ENCODE data around the gene PCDH15. TPM values are rescaled to one million over a fixed set of nuclear protein-coding genes. Genes with fewer than 3 reads are reported as not detected.

PCDH15 gene
- total RNA-seq = 17.4 and 21.7 TPM in 2 replicates
- long read RNA-seq, partial matches to known transcripts = 24 of 41 reads
- long read RNA-seq, other reads (novel, unspliced or antisense) = 17 of 41 reads

DNA sequence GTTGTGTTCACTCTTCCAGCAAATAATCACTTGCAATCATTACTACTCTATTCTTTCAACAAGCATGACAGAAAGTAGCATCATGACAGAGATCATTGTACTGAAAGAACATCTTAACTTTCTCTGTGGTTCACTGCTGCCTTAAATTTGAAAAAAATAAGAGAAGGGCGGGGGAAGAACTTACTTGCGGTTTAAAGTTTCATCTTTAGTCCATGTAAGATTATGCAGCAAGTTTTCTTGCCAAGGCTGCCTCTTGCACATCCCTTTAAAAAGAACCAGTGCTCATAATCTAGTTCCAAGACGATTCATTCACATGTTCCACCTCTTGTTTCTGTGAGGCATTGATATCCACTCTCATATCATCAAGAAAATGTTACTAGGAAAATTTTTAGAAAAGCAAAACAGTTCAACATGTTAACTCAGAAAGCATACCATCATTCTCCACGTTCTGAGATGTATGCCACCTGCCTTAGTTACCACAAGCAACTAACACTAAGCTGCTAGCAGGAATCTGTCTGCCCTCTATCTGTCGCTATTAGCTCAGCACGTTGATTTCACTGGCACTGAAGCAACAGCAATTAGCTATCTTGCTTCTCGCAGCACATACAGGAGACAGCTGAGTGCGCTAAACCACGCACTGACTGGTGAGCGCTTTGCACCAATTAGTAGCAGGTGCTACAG lies at the start of gene PCDH15:
Gene PCDH15, minus strand, starts transcription at position 491 of the 681 bp plus-strand sequence. CDS start 136,969 bp downstream, outside the sequence.
- peak; percentile 21 for DNase-seq (ENCODE audit: low read depth, low spot score)
- H3K36me3 Mint-ChIP-seq (ENCODE audit: low read depth) = no peaks in the 10 kb centered on the region
- H3K4me3 Mint-ChIP-seq = peak within 1 kb of the TSS; percentile 88
- peak within 1 kb of the TSS; percentile 58 for H3K27ac Mint-ChIP-seq (ENCODE audit: unreplicated experiment)
- no peaks in the 10 kb centered on the region for H3K27me3 Mint-ChIP-seq (ENCODE audit: low read depth)
- H3K9me3 Mint-ChIP-seq = no peaks in the 10 kb centered on the region
- peaks cover 49% of the 10 kb centered on the region for H3K4me1 Mint-ChIP-seq
- TF ChIP-seq CTCF (conservative IDR thresholded peaks at IDR 0.05) = peak; percentile 56

- H3K4me3 Mint-ChIP-seq = no peak overlapping the region
- no peaks in the 10 kb centered on the region for H3K4me1 Mint-ChIP-seq
- H3K36me3 Mint-ChIP-seq (ENCODE audit: low read depth) = no peaks in the 10 kb centered on the region
- no peak for DNase-seq (ENCODE audit: low read depth, low spot score)
- H3K27ac Mint-ChIP-seq (ENCODE audit: unreplicated experiment) = no peak overlapping the region
- H3K9me3 Mint-ChIP-seq = no peaks in the 10 kb centered on the region
- no peaks in the 10 kb centered on the region for H3K27me3 Mint-ChIP-seq (ENCODE audit: low read depth)
- no peak for TF ChIP-seq CTCF (conservative IDR thresholded peaks at IDR 0.05)
Observed at GRCh38 chr10:54843932-54844331, 42.9 kb upstream of the PCDH15 start.

- H3K27me3 Mint-ChIP-seq (ENCODE audit: low read depth) = no peaks in the 10 kb centered on the region
- no peak for DNase-seq (ENCODE audit: low read depth, low spot score)
- no peaks in the 10 kb centered on the region for H3K36me3 Mint-ChIP-seq (ENCODE audit: low read depth)
- no peak for TF ChIP-seq CTCF (conservative IDR thresholded peaks at IDR 0.05)
- no peaks in the 10 kb centered on the region for H3K9me3 Mint-ChIP-seq
- no peak overlapping the region for H3K4me3 Mint-ChIP-seq
- no peaks in the 10 kb centered on the region for H3K4me1 Mint-ChIP-seq
- H3K27ac Mint-ChIP-seq (ENCODE audit: unreplicated experiment) = no peak overlapping the region
Observed at GRCh38 chr10:54843085-54843646, 42.1 kb upstream of the PCDH15 start.

- no peak for TF ChIP-seq CTCF (conservative IDR thresholded peaks at IDR 0.05)
- DNase-seq (ENCODE audit: low read depth, low spot score) = no peak
- no peaks in the 10 kb centered on the region for H3K36me3 Mint-ChIP-seq (ENCODE audit: low read depth)
- H3K4me1 Mint-ChIP-seq = peaks cover 3% of the 10 kb centered on the region
- H3K27me3 Mint-ChIP-seq (ENCODE audit: low read depth) = no peaks in the 10 kb centered on the region
- H3K9me3 Mint-ChIP-seq = no peaks in the 10 kb centered on the region
- no peak overlapping the region for H3K27ac Mint-ChIP-seq (ENCODE audit: unreplicated experiment)
- H3K4me3 Mint-ChIP-seq = no peak overlapping the region
Observed at GRCh38 chr10:54837479-54837878, 36.4 kb upstream of the PCDH15 start.

DNA sequence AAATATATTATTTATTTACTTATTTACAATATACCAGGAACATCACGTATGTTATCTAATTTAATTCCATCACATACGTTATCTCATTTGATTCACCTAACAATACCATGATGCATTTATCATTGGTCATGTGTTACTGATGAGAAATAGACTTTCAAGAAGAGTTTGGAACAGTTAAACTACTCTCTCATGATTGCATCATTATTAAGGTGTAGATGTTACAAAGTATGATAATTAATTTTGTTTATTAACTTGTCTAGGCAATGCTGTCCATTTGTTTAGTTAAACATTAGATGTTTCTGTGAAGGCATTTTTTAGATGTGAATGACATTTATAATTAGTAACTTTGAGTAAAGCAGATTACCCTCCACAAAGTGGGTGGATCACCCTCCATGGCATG lies 32.0 kb upstream of the PCDH15 start:
- Mint-ChIP-seq H3K4me3 (no peak overlapping the region), H3K27me3 (ENCODE audit: low read depth) (no peaks in the 10 kb centered on the region), H3K9me3 (no peaks in the 10 kb centered on the region), H3K36me3 (ENCODE audit: low read depth) (no peaks in the 10 kb centered on the region), H3K4me1 (peaks cover 3% of the 10 kb centered on the region), H3K27ac (ENCODE audit: unreplicated experiment) (no peak overlapping the region)
- no peak for DNase-seq (ENCODE audit: low read depth, low spot score)
- no peak for TF ChIP-seq CTCF (conservative IDR thresholded peaks at IDR 0.05)

Measured in neural crest cell (in vitro differentiated cells).